WTC11 (cell line): ENCODE data around the gene BCAS1.

Source experiments
- CTCF ChIP-seq: fragments of 200-600 bp; IDR thresholded peaks from 2 replicates; pipeline ENCODE4 v1.8.0; 2022; ENCODE audit warnings: antibody characterized with exemption
- ELF4 ChIP-seq: sonication (generic); formaldehyde crosslinking; IDR thresholded peaks from 2 replicates; pipeline ENCODE4 v1.8.1; 2022; ENCODE audit warnings: low read depth, mild to moderate bottlenecking, moderate library complexity, missing genetic modification reagents
- MLX ChIP-seq: sonication (generic); formaldehyde crosslinking; IDR thresholded peaks from 2 replicates; pipeline ENCODE4 v1.8.1; 2023; ENCODE audit warnings: mild to moderate bottlenecking, missing genetic modification reagents, moderate library complexity
- PREB ChIP-seq: sonication (generic); formaldehyde crosslinking; IDR thresholded peaks from 2 replicates; pipeline ENCODE4 v1.8.1; 2022; ENCODE audit warnings: mild to moderate bottlenecking, missing genetic modification reagents, moderate library complexity, borderline replicate concordance
- RORB ChIP-seq: fragments of 250-450 bp; sonication (Bioruptor Pico); IDR thresholded peaks from 2 replicates; pipeline ENCODE4 v1.9.0; 2021; ENCODE audit warnings: mild to moderate bottlenecking
- SMAD3 ChIP-seq: sonication (generic); formaldehyde crosslinking; IDR thresholded peaks from 2 replicates; pipeline ENCODE4 v1.8.0; 2022; ENCODE audit warnings: missing genetic modification reagents, mild to moderate bottlenecking, borderline replicate concordance
- USF2 ChIP-seq: sonication (generic); formaldehyde crosslinking; IDR thresholded peaks from 2 replicates; pipeline ENCODE4 v1.8.1; 2023; ENCODE audit warnings: mild to moderate bottlenecking, missing genetic modification reagents, moderate library complexity
- ZNF416 ChIP-seq: fragments of 250-450 bp; sonication (Bioruptor Pico); IDR thresholded peaks from 2 replicates; pipeline ENCODE4 v1.9.0; 2021; ENCODE audit warnings: mild to moderate bottlenecking, inconsistent platforms
- ZNF423 ChIP-seq: fragments of 250-450 bp; sonication (Bioruptor Pico); IDR thresholded peaks from 2 replicates; pipeline ENCODE4 v2.1.2; 2022; ENCODE audit warnings: mild to moderate bottlenecking, moderate library complexity

- TF ChIP-seq RORB (CRISPR knock-in tag) = no peak
- no peak for TF ChIP-seq CTCF
- TF ChIP-seq MLX (CRISPR knock-in tag) = no peak
- TF ChIP-seq PREB (CRISPR knock-in tag) = no peak
- no peak for TF ChIP-seq ELF4 (CRISPR knock-in tag)
- TF ChIP-seq USF2 (CRISPR knock-in tag) = no peak
- TF ChIP-seq ZNF416 = no peak
- no peak for TF ChIP-seq ZNF423 (CRISPR knock-in tag)
- no peak for TF ChIP-seq SMAD3
Observed at GRCh38 chr20:53995949-53996348, 74.4 kb downstream of the BCAS1 start.
